ENCODE measurements around the gene NF1.

NF1 gene

DNA sequence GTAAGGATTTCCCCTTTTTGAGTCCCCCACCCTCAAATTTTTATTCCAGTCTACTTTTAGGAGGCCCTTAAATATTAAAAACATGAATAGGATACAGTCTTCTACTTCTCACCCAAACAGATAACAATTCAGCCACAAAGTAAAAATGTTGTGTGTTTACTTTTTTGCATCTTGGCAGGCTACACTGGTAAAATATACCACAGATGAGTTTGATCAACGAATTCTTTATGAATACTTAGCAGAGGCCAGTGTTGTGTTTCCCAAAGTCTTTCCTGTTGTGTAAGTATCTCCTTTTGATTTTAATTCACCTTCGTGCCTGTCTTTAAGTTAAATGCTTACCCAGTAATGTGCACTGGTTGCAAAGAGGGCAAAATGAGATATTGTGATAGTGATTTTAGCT, 262.3 kb downstream of the NF1 start:
- no peak overlapping the region for H3K4me3 ChIP-seq (ENCODE audit: low read depth in 1 of 2, low read length in 2 of 2)
- H3K27me3 ChIP-seq (ENCODE audit: control insufficient read depth in 1 of 2, insufficient read depth in 2 of 2, low read length in 2 of 2) = no peaks in the 10 kb centered on the region
- H3K9me3 ChIP-seq (ENCODE audit: low read length) = no peaks in the 10 kb centered on the region
- H3K36me3 ChIP-seq (ENCODE audit: insufficient read depth, low read length) = peaks cover 28% of the 10 kb centered on the region
- H3K4me1 ChIP-seq (ENCODE audit: insufficient read depth, low read length) = no peaks in the 10 kb centered on the region
- H3K27ac ChIP-seq (ENCODE audit: low read depth, low read length) = no peak overlapping the region
- H3K9ac ChIP-seq (ENCODE audit: low read length) = no peak overlapping the region

DNA sequence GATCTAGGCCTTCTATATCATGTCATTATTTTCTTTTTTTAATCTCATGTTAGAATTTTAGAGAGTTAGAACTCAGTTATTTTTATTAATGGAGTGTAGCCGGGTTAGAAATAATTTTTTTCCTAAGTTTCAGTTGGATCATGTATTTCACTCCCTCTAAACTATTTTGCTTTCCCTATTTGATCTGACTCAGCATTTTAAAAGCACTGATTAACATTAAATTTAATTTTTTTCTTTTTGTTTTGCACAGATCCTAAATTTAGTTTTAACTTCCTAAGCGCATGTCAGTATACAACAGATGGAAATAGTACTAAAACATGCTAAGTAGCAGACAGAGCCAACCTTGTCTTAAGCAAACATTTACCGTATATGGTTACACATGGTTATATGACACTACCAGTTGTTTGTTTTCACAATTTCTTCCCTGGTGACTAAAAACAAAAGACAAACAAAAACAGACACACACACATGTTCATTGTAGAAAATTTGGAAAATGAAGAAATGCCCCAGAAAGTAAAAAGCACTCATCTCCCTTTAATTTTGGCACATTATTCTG, 263.1 kb downstream of the NF1 start:
- no peaks in the 10 kb centered on the region for H3K4me1 ChIP-seq (ENCODE audit: insufficient read depth, low read length)
- H3K36me3 ChIP-seq (ENCODE audit: insufficient read depth, low read length) = peaks cover 28% of the 10 kb centered on the region
- no peaks in the 10 kb centered on the region for H3K27me3 ChIP-seq (ENCODE audit: control insufficient read depth in 1 of 2, insufficient read depth in 2 of 2, low read length in 2 of 2)
- no peak overlapping the region for H3K9ac ChIP-seq (ENCODE audit: low read length)
- no peak overlapping the region for H3K4me3 ChIP-seq (ENCODE audit: low read depth in 1 of 2, low read length in 2 of 2)
- H3K27ac ChIP-seq (ENCODE audit: low read depth, low read length) = no peak overlapping the region
- H3K9me3 ChIP-seq (ENCODE audit: low read length) = no peaks in the 10 kb centered on the region

DNA sequence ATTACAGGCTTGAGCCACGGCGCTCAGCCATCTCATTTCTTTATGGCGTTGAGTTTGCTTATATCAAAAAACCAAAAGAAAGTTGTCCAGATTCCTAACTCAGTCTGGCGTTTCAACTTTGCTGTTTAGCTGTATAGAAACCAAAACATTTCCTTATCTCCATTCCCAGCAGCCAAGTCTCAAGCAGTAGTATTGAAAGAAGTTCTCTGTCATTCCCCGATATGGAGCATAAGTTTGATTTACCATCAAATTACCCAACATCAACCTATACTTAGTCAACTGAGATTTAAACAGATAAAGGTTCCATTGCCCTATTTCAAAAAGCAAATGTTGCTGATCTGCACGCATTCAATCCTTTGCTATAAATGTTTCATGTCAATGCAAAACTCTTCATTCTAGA, 269.2 kb downstream of the NF1 start:
- Histone ChIP-seq H3K27ac (ENCODE audit: low read depth, low read length) (no peak overlapping the region), H3K36me3 (ENCODE audit: insufficient read depth, low read length) (peaks cover 19% of the 10 kb centered on the region), H3K4me1 (ENCODE audit: insufficient read depth, low read length) (no peaks in the 10 kb centered on the region), H3K4me3 (ENCODE audit: low read depth in 1 of 2, low read length in 2 of 2) (no peak overlapping the region), H3K9me3 (ENCODE audit: low read length) (no peaks in the 10 kb centered on the region), H3K27me3 (ENCODE audit: control insufficient read depth in 1 of 2, insufficient read depth in 2 of 2, low read length in 2 of 2) (no peaks in the 10 kb centered on the region), H3K9ac (ENCODE audit: low read length) (no peak overlapping the region)

DNA sequence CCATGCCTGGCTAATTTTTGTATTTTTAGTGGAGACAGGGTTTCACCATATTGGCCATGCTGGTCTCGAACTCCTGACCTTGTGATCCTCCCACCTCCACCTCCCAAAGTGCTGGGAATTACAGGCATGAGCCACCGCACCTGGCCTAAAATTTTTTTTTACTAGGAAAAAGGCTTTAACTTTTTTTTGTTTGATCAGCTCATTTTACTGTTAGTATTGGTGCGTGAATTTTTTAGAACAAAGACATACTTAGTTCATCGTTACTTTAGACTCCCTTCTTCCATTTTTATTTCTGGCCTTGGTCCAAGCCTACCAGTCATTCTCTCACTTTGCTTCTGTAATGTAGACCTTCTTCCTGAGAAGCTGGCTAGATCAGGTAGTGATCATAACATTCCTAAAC, 271.3 kb downstream of the NF1 start:
- peaks cover 9% of the 10 kb centered on the region for H3K36me3 ChIP-seq (ENCODE audit: insufficient read depth, low read length)
- no peaks in the 10 kb centered on the region for H3K4me1 ChIP-seq (ENCODE audit: insufficient read depth, low read length)
- H3K27me3 ChIP-seq (ENCODE audit: control insufficient read depth in 1 of 2, insufficient read depth in 2 of 2, low read length in 2 of 2) = no peaks in the 10 kb centered on the region
- no peak overlapping the region for H3K4me3 ChIP-seq (ENCODE audit: low read depth in 1 of 2, low read length in 2 of 2)
- no peak overlapping the region for H3K27ac ChIP-seq (ENCODE audit: low read depth, low read length)
- no peaks in the 10 kb centered on the region for H3K9me3 ChIP-seq (ENCODE audit: low read length)
- H3K9ac ChIP-seq (ENCODE audit: low read length) = no peak overlapping the region

DNA sequence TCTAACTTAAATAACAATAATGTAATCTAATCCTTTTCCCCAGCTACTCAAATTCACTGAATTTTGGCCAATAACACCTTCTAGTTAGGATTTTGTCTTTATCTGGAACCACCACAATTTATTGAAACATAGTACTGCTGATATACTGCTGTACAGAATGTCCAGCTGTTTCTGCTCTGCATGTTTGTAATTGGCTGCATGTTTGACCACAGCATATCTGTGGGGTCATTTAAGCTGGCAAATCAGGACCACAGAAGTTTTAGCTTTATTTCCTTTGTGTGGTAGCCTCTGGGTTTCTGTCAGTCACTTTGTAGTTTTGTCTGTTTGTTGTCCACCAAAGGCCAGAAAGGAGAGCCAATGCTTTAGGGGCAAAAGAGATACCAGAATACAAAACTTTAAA, 274.5 kb downstream of the NF1 start:
- no peak overlapping the region for H3K9ac ChIP-seq (ENCODE audit: low read length)
- H3K36me3 ChIP-seq (ENCODE audit: insufficient read depth, low read length) = peaks cover 17% of the 10 kb centered on the region
- no peaks in the 10 kb centered on the region for H3K9me3 ChIP-seq (ENCODE audit: low read length)
- H3K27me3 ChIP-seq (ENCODE audit: control insufficient read depth in 1 of 2, insufficient read depth in 2 of 2, low read length in 2 of 2) = no peaks in the 10 kb centered on the region
- H3K27ac ChIP-seq (ENCODE audit: low read depth, low read length) = no peak overlapping the region
- H3K4me1 ChIP-seq (ENCODE audit: insufficient read depth, low read length) = no peaks in the 10 kb centered on the region
- no peak overlapping the region for H3K4me3 ChIP-seq (ENCODE audit: low read depth in 1 of 2, low read length in 2 of 2)

DNA sequence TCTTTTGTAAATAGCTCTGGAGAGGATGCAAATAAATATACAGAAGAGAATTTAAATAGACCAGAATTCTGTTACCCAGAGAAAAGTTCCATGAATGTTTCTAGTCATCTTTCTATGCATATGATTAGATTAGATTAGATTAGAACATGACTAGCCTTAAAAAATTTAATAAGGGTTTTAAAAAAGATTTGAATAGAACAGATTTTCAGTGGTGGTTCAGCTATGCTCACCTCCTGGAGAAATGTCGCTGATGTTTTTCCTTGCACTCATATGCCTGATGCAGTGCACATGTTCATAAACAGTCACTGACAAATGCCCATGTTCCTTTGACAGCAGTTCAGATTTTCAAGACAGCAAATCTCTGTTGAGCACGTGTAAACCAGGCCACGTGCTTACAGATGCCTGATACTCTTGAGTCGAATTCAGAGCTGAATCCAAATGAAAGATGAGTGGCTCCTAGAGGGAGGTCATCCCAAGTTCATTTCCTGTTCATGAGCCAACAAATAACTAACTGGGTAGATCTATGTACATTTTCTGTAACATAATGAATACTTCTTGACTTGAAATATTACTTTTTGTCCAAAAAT, 276.8 kb downstream of the NF1 start:
- Histone ChIP-seq H3K27me3 (ENCODE audit: control insufficient read depth in 1 of 2, insufficient read depth in 2 of 2, low read length in 2 of 2) (no peaks in the 10 kb centered on the region), H3K9me3 (ENCODE audit: low read length) (no peaks in the 10 kb centered on the region), H3K27ac (ENCODE audit: low read depth, low read length) (no peak overlapping the region), H3K9ac (ENCODE audit: low read length) (no peak overlapping the region), H3K4me1 (ENCODE audit: insufficient read depth, low read length) (no peaks in the 10 kb centered on the region), H3K36me3 (ENCODE audit: insufficient read depth, low read length) (peaks cover 20% of the 10 kb centered on the region), H3K4me3 (ENCODE audit: low read depth in 1 of 2, low read length in 2 of 2) (no peak overlapping the region)

DNA sequence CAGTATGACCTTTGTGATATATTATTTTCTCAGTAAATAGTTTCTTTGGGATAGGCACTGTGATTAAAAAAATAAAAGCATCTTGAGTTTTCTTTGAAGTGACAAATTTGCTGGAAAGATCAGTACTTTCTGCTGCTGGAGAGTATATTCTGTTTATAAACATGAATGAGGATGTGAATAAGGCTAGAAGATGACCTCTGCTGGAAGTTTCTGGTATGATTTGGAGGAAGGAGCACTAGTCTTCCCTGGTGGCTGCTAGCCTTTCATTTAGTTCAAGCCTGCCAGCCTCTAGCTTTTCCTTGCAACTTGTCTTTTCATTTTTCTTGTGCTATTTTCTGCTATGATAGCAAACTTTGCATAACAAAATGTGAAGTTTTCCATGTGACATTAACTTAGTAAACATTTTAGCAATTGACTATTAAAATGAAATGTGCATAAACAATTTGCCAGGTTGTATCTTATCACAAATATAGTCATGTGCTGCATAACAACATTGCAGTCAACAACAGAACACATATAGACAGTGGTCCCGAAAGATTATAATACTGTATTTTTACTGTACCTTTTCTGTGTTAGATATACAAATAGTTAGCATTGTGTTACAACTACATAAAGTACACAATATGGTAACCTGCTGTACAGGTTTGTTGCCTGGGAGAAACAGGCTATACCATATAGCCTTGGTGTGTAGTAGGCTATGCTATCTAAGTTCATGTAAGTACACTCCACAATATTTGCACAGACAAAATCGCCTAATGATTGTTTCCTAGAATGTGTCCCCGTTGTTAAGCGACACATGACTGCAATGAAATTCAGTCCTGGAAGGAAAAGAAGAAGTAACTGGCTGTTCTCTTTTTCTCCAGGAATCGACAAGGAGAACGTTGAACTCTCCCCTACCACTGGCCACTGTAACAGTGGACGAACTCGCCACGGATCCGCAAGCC, 278.6 kb downstream of the NF1 start:
- Histone ChIP-seq H3K36me3 (ENCODE audit: insufficient read depth, low read length) (peaks cover 13% of the 10 kb centered on the region), H3K4me1 (ENCODE audit: insufficient read depth, low read length) (no peaks in the 10 kb centered on the region), H3K4me3 (ENCODE audit: low read depth in 1 of 2, low read length in 2 of 2) (no peak overlapping the region), H3K9ac (ENCODE audit: low read length) (no peak overlapping the region), H3K9me3 (ENCODE audit: low read length) (no peaks in the 10 kb centered on the region), H3K27me3 (ENCODE audit: control insufficient read depth in 1 of 2, insufficient read depth in 2 of 2, low read length in 2 of 2) (no peaks in the 10 kb centered on the region), H3K27ac (ENCODE audit: low read depth, low read length) (no peak overlapping the region)

DNA sequence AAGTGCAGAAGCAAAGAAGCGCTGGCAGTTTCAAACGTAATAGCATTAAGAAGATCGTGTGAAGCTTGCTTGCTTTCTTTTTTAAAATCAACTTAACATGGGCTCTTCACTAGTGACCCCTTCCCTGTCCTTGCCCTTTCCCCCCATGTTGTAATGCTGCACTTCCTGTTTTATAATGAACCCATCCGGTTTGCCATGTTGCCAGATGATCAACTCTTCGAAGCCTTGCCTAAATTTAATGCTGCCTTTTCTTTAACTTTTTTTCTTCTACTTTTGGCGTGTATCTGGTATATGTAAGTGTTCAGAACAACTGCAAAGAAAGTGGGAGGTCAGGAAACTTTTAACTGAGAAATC, 279.3 kb downstream of the NF1 start:
- Histone ChIP-seq H3K9me3 (ENCODE audit: low read length) (no peaks in the 10 kb centered on the region), H3K9ac (ENCODE audit: low read length) (no peak overlapping the region), H3K4me1 (ENCODE audit: insufficient read depth, low read length) (no peaks in the 10 kb centered on the region), H3K4me3 (ENCODE audit: low read depth in 1 of 2, low read length in 2 of 2) (no peak overlapping the region), H3K27ac (ENCODE audit: low read depth, low read length) (no peak overlapping the region), H3K27me3 (ENCODE audit: control insufficient read depth in 1 of 2, insufficient read depth in 2 of 2, low read length in 2 of 2) (no peaks in the 10 kb centered on the region), H3K36me3 (ENCODE audit: insufficient read depth, low read length) (peaks cover 13% of the 10 kb centered on the region)

DNA sequence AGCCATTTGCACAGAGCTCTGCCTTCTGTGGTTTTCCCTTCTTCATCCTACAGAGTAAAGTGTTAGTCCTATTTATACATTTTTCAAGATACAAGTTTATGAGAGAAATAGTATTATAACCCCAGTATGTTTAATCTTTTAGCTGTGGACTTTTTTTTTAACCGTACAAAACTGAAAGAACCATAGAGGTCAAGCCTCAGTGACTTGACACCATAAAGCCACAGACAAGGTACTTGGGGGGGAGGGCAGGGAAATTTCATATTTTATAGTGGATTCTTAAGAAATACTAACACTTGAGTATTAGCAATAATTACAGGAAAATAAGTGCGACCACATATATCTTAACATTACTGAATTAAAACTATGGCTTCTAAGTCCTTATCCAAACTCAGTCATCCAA, 279.7 kb downstream of the NF1 start:
- no peaks in the 10 kb centered on the region for H3K27me3 ChIP-seq (ENCODE audit: control insufficient read depth in 1 of 2, insufficient read depth in 2 of 2, low read length in 2 of 2)
- no peaks in the 10 kb centered on the region for H3K9me3 ChIP-seq (ENCODE audit: low read length)
- H3K9ac ChIP-seq (ENCODE audit: low read length) = no peak overlapping the region
- H3K4me1 ChIP-seq (ENCODE audit: insufficient read depth, low read length) = no peaks in the 10 kb centered on the region
- no peak overlapping the region for H3K27ac ChIP-seq (ENCODE audit: low read depth, low read length)
- H3K4me3 ChIP-seq (ENCODE audit: low read depth in 1 of 2, low read length in 2 of 2) = no peak overlapping the region
- H3K36me3 ChIP-seq (ENCODE audit: insufficient read depth, low read length) = peaks cover 13% of the 10 kb centered on the region

DNA sequence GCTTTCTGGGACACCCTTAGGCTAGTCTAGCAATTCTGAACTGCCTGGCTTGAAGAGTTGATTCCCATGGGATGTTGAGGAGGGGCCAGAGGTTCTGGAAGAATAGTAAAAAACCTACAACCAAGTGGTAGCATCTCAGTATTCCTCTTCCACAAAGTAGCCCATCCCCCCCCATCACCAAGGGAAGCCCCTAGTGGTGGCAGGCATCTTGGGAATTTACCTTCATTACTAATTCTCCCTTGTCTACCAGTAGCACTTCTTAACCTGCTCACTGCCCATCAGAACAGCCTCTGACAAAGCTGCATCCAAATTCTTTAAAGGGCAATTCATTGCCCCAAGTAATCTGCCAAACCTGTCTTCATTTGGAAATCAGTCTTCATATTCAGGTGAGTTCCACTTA, 283.9 kb downstream of the NF1 start:
- peaks cover 9% of the 10 kb centered on the region for H3K36me3 ChIP-seq (ENCODE audit: insufficient read depth, low read length)
- H3K27ac ChIP-seq (ENCODE audit: low read depth, low read length) = no peak overlapping the region
- H3K9me3 ChIP-seq (ENCODE audit: low read length) = no peaks in the 10 kb centered on the region
- no peaks in the 10 kb centered on the region for H3K4me1 ChIP-seq (ENCODE audit: insufficient read depth, low read length)
- no peak overlapping the region for H3K9ac ChIP-seq (ENCODE audit: low read length)
- no peak overlapping the region for H3K4me3 ChIP-seq (ENCODE audit: low read depth in 1 of 2, low read length in 2 of 2)
- no peaks in the 10 kb centered on the region for H3K27me3 ChIP-seq (ENCODE audit: control insufficient read depth in 1 of 2, insufficient read depth in 2 of 2, low read length in 2 of 2)

DNA sequence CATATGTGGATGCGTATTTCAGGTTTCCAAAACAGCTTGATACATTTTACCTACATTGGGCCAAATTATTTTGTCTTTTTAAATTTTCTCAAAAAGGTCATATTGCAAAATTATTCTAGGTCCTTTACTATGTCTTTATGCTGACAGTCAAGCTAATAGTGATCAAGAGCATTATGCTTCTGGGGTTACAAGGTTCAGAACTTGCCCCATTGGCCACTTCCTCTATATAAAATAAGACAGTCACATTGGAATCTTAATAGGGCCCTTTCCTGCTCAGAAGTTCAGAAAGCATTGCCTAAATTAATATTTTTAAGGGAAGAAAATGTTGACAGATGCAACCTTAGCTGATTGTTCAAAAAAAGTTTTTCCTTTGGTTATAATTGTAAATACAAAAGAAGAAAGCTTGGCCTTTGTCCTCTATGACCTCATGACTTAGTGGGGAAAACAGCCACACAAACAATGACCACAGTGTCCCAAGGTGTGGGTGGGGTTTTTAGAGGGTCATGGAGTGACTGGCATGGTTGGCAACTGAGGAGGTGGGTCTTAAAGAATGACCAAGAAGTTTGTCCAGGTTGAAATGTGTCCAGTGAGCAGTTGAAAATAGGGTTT, 284.9 kb downstream of the NF1 start:
- Histone ChIP-seq H3K9ac (ENCODE audit: low read length) (no peak overlapping the region), H3K36me3 (ENCODE audit: insufficient read depth, low read length) (no peaks in the 10 kb centered on the region), H3K4me1 (ENCODE audit: insufficient read depth, low read length) (no peaks in the 10 kb centered on the region), H3K27ac (ENCODE audit: low read depth, low read length) (no peak overlapping the region), H3K4me3 (ENCODE audit: low read depth in 1 of 2, low read length in 2 of 2) (no peak overlapping the region), H3K27me3 (ENCODE audit: control insufficient read depth in 1 of 2, insufficient read depth in 2 of 2, low read length in 2 of 2) (no peaks in the 10 kb centered on the region), H3K9me3 (ENCODE audit: low read length) (no peaks in the 10 kb centered on the region)
